Lower lobe of right lung (tissue), 2 donors: ENCODE measurements around the gene CDON. TPM values are rescaled to one million over a fixed set of nuclear protein-coding genes. Genes with fewer than 3 reads are reported as not detected.

Experiments
- ATAC-seq, 2 donors: fragments of 200-7000 bp; cut with Tn5 transposase; one replicate each; pipeline ENCODE4 v1.9.1; 2020 to 2022; ENCODE audit warnings: mild to moderate bottlenecking in 2 of 2, moderate library complexity in 2 of 2
- DNase-seq: peaks from one replicate; pipeline ENCODE4 v3.0.0-alpha.2; 2020
- H3K27ac ChIP-seq: fragments of 200-600 bp; one replicate; pipeline ENCODE4 v1.8.0; 2022
- H3K27me3 ChIP-seq: fragments of 200-600 bp; one replicate; pipeline ENCODE4 v1.8.0; 2022; ENCODE audit warnings: low read depth
- H3K36me3 ChIP-seq: fragments of 200-600 bp; one replicate; pipeline ENCODE4 v1.8.0; 2022; ENCODE audit warnings: mild to moderate bottlenecking
- H3K4me1 ChIP-seq: fragments of 200-600 bp; one replicate; pipeline ENCODE4 v1.8.0; 2022
- H3K4me3 ChIP-seq: fragments of 200-600 bp; one replicate; pipeline ENCODE4 v1.8.0; 2022; ENCODE audit warnings: mild to moderate bottlenecking
- H3K9me3 ChIP-seq: fragments of 200-600 bp; one replicate; pipeline ENCODE4 v1.8.0; 2022
- intact Hi-C: fragments of 100-400 bp; cut with DNase I; formaldehyde crosslinking; loops from one replicate; pipeline ENCODE4 v1.11.0; 2022
- total RNA-seq: library from RNA; stranded (reverse); fragmentation: NEBNext Ultra II Directional; extraction: Animal tissue kit (Norgen Biotek cat#: 25700); gene quantifications from one replicate; pipeline ENCODE4 v1.2.1, GENCODE V29; 2021
- TF ChIP-seq, protein P1 (sequence below): fragments of 200-600 bp; IDR thresholded peaks from one replicate; pipeline ENCODE4 v1.8.0; 2022; ENCODE audit warnings: antibody characterized with exemption, mild to moderate bottlenecking
- donor health status: DM: no; HTN: yes; CAD: no; lungs with severe emphysema.

Gene CDON
- total RNA-seq, 1 donor from 2014 or later: 18.5 TPM

DNA sequence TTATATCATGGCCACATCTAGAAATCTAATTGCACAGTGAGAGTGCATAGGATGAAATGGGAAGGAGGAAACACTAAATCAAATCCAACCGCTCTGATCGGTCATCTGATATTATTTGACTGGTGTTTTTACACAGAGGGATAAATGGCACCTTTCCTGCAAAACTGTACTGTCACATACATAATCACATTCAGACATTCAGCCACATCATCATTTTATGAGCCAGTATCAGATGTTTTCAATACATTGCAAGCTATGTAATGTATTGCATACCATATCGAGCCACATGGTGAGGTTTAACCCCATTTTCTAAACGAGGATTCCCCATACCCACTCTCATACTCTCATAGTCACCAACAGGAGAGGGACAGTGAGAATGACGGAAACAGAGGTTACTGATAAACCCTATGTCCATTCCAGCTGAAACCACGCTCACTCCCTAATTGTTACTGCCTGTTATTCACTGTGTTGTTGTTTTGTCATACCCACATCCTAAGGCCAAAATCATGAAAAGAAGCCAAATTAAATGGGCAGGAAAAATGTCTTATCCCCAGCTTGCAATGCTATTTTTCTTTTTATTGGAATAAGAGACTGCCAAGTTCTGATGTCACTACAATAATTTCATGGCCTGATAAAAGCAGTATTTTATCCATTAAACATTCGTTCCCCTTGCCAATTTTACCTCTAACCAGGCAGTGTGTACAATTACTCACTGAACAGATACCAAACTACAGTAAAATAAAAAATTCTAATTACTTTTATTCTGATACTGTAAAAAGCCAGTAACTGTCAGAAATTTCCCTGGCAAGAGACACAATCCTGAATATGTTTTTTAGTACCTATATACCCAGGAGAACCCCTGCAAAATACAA lies 9.0 kb downstream of the CDON start:
- Histone ChIP-seq H3K27ac (no peak overlapping the region), H3K4me3 (no peak overlapping the region), H3K4me1 (no peaks in the 10 kb centered on the region), H3K27me3 (no peaks in the 10 kb centered on the region), H3K36me3 (no peaks in the 10 kb centered on the region), H3K9me3 (no peaks in the 10 kb centered on the region)
- ATAC-seq (no peak), DNase-seq (no peak)
- TF ChIP-seq, protein P1, sequence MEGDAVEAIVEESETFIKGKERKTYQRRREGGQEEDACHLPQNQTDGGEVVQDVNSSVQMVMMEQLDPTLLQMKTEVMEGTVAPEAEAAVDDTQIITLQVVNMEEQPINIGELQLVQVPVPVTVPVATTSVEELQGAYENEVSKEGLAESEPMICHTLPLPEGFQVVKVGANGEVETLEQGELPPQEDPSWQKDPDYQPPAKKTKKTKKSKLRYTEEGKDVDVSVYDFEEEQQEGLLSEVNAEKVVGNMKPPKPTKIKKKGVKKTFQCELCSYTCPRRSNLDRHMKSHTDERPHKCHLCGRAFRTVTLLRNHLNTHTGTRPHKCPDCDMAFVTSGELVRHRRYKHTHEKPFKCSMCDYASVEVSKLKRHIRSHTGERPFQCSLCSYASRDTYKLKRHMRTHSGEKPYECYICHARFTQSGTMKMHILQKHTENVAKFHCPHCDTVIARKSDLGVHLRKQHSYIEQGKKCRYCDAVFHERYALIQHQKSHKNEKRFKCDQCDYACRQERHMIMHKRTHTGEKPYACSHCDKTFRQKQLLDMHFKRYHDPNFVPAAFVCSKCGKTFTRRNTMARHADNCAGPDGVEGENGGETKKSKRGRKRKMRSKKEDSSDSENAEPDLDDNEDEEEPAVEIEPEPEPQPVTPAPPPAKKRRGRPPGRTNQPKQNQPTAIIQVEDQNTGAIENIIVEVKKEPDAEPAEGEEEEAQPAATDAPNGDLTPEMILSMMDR: no peak
- intact Hi-C loops: no loop called here

DNA sequence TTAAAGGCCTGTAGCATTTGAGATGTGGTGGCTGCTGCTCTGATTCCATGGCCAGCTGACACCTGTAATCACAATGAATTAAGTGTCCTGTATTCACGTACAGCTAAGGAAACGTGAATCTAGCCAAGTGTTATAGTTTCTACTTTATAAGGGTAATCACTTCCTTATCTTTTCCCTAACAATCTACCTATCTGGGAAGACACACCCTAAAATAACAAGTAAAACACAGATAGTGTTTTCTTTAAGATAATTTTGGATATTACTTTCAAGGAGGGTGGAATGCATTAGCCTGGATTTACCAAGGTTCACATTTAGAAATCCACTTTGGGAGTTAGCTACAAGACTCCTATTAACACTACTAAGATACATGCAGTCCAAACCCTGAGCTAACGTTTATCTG lies 11.5 kb downstream of the CDON start:
- DNase-seq: no peak
- no peaks in the 10 kb centered on the region for H3K36me3 ChIP-seq
- H3K27ac ChIP-seq: no peak overlapping the region
- TF ChIP-seq, protein P1: no peak
- H3K9me3 ChIP-seq: no peaks in the 10 kb centered on the region
- ATAC-seq: no peak
- H3K4me3 ChIP-seq: no peak overlapping the region
- no peaks in the 10 kb centered on the region for H3K27me3 ChIP-seq
- intact Hi-C loops: no loop called here
- H3K4me1 ChIP-seq: no peaks in the 10 kb centered on the region

DNA sequence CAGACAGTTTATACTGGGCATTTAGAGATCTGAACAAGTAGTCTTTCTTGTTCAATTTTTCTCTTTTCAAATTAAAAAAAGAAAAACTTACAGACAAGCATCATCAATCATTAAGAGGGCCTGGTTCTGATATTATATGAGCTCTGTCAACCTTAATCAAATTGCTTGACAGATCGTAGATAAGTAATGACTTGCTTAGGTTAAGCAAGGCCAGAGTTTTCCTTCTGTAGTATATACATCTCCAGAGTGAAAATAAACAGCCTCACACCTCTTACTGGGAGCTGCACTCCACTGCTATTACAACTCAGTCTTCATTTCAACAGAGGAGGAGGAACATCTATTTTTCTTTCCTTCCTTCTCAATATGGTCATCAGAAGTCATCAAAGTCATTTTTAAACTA lies 13.5 kb downstream of the CDON start:
- intact Hi-C loops: no loop called here
- TF ChIP-seq, protein P1: no peak
- Histone ChIP-seq H3K4me3 (no peak overlapping the region), H3K27me3 (no peaks in the 10 kb centered on the region), H3K36me3 (no peaks in the 10 kb centered on the region), H3K9me3 (no peaks in the 10 kb centered on the region), H3K27ac (no peak overlapping the region), H3K4me1 (no peaks in the 10 kb centered on the region)
- DNase-seq (no peak), ATAC-seq (no peak)

DNA sequence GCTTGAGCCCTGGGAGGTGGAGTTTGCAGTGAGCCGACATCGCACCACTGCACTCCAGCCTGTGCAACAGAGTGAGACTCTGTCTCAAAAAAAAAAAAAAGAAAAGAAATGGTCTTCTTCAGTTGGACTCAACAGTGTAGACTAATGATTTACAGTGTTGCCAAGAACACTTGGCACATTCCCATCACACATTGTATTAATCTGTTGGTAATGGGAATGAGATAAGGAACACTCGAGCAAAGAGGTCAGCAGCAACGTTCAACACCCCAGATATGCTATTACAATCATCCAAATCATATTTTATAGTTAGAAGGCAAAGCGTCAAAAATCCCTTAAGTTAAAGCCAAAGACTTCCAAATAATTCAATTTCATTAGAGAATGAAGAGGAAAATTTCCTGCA lies 14.5 kb downstream of the CDON start:
- intact Hi-C loops: no loop called here
- Histone ChIP-seq H3K27ac (no peak overlapping the region), H3K36me3 (no peaks in the 10 kb centered on the region), H3K4me3 (no peak overlapping the region), H3K9me3 (no peaks in the 10 kb centered on the region), H3K4me1 (no peaks in the 10 kb centered on the region), H3K27me3 (no peaks in the 10 kb centered on the region)
- DNase-seq (no peak), ATAC-seq (no peak)
- TF ChIP-seq, protein P1: no peak

DNA sequence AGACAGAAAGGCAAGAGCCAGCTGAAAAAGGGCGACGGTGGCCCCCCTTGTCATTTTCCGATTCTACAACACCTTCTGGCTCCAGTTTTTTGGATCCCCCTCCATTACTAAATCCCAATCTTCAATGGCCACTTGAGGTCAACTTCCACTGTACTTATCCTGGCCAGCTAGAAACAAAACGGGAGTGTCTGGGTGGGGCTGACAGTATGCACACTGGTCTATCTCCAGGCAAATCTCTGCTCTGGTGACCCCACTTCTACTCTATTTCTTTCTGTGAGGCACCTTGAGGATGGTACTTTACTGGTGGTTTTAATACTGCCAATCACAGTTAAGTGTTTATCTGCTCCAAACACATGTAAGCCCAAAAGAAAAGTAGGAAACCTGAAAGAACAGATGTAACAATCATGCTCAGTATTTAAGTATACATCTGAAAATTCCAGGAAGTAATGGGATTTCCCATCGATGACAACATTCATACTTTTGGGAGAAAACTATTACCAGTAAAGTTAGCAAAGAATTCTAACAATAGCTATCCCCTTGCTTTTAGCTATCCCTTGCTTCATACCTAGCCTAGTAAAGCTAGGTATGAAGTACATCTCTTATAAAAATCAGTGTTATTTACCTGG lies 16.0 kb downstream of the CDON start:
- Histone ChIP-seq H3K9me3 (no peaks in the 10 kb centered on the region), H3K36me3 (no peaks in the 10 kb centered on the region), H3K4me1 (no peaks in the 10 kb centered on the region), H3K27me3 (no peaks in the 10 kb centered on the region), H3K4me3 (no peak overlapping the region), H3K27ac (no peak overlapping the region)
- intact Hi-C loops: no loop called here
- no peak for DNase-seq
- ATAC-seq: no peak
- TF ChIP-seq, protein P1: no peak
